SK-N-SH (cell line): ENCODE data around the gene MUC20.
"Not testable (repeated sequence)": the region's sequence is repeated elsewhere in the genome, so short reads cannot be mapped to it uniquely, and the experiment has no call there.

Experiments
- CTCF ChIP-seq: fragments of 200-600 bp; sonication (generic); IDR thresholded peaks from 2 replicates; pipeline ENCODE4 v1.6.1; 2017; ENCODE audit warnings: antibody characterized with exemption, mild to moderate bottlenecking, moderate library complexity
- ELF1 ChIP-seq: IDR thresholded peaks from 2 replicates; pipeline ENCODE4 v1.4.0; 2012
- EP300 ChIP-seq, 2 experiments: IDR thresholded peaks; 2 replicates each; pipeline versions ENCODE4 v1.4.0 to v1.6.1; 2012; ENCODE audit warnings: borderline replicate concordance in 1 of 2, low read depth in 1 of 2, low read length in 1 of 2
- EZH2phosphoT487 ChIP-seq: fragments of 200-600 bp; sonication (generic); IDR thresholded peaks from 2 replicates; pipeline ENCODE4 v1.6.1; 2017; ENCODE audit warnings: low read depth, mixed run types, mild to moderate bottlenecking, antibody characterized with exemption, moderate library complexity, borderline replicate concordance
- REST ChIP-seq: IDR thresholded peaks from 2 replicates; pipeline ENCODE4 v1.6.1; 2012; ENCODE audit warnings: mild to moderate bottlenecking, low read depth, low read length, moderate library complexity
- RFX5 ChIP-seq: IDR thresholded peaks from 2 replicates; pipeline ENCODE4 v1.6.1; 2012; ENCODE audit warnings: mild to moderate bottlenecking, improper control_type of control experiment, low read length
- SMC3 ChIP-seq: IDR thresholded peaks from 2 replicates; pipeline ENCODE4 v1.6.1; 2012; ENCODE audit warnings: low read depth, low read length, improper control_type of control experiment
- TAF1 ChIP-seq: IDR thresholded peaks from 2 replicates; pipeline ENCODE4 v1.6.1; 2012; ENCODE audit warnings: low read depth, mild to moderate bottlenecking, low read length, moderate library complexity, borderline replicate concordance
- TEAD4 ChIP-seq: IDR thresholded peaks from 2 replicates; pipeline ENCODE4 v1.4.0; 2012; ENCODE audit warnings: mild to moderate bottlenecking, borderline replicate concordance; ENCODE audit not compliant: insufficient read depth
- USF2 ChIP-seq: fragments of 150-350 bp; IDR thresholded peaks from 2 replicates; pipeline ENCODE4 v1.6.1; 2017; ENCODE audit warnings: antibody characterized with exemption, low read length, low read depth, borderline replicate concordance
- TF ChIP-seq, protein P1 (sequence below): IDR thresholded peaks from 2 replicates; pipeline ENCODE4 v1.4.0; 2012; ENCODE audit warnings: low read depth

GRCh38 chr3:195687209-195687760 is 33.5 kb upstream of the MUC20 start:
- not testable (repeated sequence) for TF ChIP-seq CTCF; RFX5; USF2; TAF1; EZH2phosphoT487; ELF1; REST; TEAD4; EP300 (IDR thresholded peaks at IDR 0.05; ENCODE audit: borderline replicate concordance in 1 of 2, low read depth in 1 of 2, low read length in 1 of 2); SMC3
- TF ChIP-seq, protein P1, sequence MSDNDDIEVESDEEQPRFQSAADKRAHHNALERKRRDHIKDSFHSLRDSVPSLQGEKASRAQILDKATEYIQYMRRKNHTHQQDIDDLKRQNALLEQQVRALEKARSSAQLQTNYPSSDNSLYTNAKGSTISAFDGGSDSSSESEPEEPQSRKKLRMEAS, result not testable (repeated sequence)
